GM18909 (cell line): ENCODE results near the gene ATAD3A.
"Not testable (repeated sequence)": the region's sequence is repeated elsewhere in the genome, so short reads cannot be mapped to it uniquely, and the experiment has no call there.

Experiments
- ATAC-seq: cut with Tn5 transposase; IDR thresholded peaks from one replicate; pipeline ENCODE4 v1.9.1; 2021; ENCODE audit warnings: mild to moderate bottlenecking; ENCODE audit not compliant: unreplicated experiment, poor library complexity

Gene ATAD3A

DNA sequence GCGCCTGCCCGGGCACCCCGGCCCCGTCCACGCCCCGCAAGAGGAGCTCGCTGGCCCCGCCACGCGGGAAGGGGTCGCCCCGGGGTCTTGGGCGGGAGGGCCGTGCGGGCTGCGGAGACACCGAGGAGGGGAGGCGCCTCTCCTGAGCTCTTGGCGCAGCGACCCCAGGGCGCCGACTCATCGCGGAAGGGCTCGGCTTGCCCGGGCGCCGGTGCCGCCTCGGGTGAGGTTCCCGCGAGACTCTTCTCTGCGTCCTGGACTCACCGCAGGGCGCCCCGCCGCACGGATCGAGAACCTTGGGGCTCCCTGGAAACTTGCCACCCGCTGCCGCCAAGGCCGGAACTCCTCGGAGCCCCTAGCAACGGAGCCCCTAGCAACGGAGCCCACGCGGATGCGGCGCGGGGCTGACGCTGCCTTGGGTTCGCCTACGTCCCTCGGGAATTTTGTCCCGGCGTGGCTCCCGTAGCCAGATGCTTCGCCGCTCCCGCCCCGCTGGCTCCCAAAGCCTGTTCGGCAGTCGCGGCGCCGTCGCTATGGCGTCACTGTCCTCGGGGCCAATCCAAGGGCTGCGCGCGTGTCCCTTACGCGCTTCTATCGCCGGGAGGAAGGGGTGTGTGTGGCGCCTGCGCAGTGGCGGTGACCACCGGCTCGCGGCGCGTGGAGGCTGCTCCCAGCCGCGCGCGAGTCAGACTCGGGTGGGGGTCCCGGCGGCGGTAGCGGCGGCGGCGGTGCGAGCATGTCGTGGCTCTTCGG, at the start of gene ATAD3A:
Gene ATAD3A, plus strand, starts transcription at position 630 of the 753 bp plus-strand sequence. Its CDS starts 107 bp downstream, at position 737.
- peak; percentile 82 for ATAC-seq

GRCh38 chr1:1462318-1462966, 49.5 kb upstream of the ATAD3A start:
- no peak for ATAC-seq

GRCh38 chr1:1463312-1463711, 48.6 kb upstream of the ATAD3A start:
- no peak for ATAC-seq

GRCh38 chr1:1468196-1468985, 43.6 kb upstream of the ATAD3A start:
- ATAC-seq: not testable (repeated sequence)

DNA sequence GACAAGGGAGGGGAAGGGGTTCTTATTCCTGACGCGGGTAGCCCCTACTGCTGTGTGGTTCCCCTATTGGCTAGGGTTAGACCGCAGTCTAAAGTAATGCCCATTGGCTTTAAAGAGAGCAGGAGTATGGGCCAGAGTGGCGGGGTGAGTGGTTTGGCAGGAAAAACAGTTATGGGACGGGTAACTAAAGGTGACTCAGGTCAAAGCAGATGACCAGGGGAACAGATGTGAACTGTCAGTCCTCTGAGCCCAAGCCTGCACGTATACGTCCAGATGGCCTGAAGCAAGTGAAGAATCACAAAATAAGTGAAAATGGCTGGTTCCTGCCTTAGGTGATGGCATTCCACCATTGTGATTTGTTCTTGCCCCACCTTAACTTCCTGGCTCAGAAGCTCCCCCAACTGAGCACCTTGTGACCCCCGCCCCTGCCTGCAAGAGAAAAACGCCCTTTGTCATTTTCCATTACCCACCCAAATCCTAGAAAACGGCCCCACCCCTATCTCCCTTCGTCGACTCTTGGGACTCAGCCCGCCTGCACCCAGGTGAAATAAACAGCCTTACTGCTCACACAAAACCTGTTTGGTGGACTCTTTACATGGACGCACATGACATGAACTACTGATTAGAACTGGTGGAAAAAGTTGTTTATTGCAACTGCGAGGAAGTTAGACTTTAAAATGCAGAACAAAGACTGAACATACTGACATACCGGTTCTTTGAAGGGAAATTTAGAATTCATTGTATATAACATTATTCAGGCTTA, 41.2 kb upstream of the ATAD3A start:
- ATAC-seq: no peak

DNA sequence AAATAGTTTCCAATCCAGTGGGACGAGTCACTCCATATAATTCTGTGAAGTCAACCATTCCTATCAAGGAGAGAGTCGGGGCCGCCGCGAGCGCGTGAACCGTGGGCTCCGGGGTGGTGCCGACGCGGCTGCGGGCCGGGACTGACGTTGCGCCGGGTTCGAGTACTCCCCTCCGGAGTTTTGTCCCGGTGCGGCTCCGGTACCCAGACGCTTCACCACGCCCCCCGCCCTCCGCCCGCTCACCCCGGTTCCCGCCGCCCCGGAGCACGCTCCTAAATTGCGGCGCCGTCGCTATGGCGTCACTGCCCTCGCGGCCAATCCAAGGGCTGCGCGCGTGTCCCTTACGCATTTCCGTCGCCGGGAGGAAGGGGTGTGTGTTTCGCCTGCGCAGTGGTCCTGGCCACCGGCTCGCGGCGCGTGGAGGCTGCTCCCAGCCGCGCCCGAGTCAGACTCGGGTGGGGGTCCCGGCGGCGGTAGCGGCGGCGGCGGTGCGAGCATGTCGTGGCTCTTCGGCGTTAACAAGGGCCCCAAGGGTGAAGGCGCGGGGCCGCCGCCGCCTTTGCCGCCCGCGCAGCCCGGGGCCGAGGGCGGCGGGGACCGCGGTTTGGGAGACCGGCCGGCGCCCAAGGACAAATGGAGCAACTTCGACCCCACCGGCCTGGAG, 40.4 kb upstream of the ATAD3A start, which contains the start of gene ATAD3B:
Gene ATAD3B, plus strand, starts transcription at position 377 of the 664 bp plus-strand sequence. Its CDS starts 120 bp downstream, at position 497.
- peak; percentile 85 for ATAC-seq

- ATAC-seq: peak; percentile 20
Observed at GRCh38 chr1:1472053-1472876, 39.7 kb upstream of the ATAD3A start.

GRCh38 chr1:1476011-1476410, 36.0 kb upstream of the ATAD3A start:
- not testable (repeated sequence) for ATAC-seq

DNA sequence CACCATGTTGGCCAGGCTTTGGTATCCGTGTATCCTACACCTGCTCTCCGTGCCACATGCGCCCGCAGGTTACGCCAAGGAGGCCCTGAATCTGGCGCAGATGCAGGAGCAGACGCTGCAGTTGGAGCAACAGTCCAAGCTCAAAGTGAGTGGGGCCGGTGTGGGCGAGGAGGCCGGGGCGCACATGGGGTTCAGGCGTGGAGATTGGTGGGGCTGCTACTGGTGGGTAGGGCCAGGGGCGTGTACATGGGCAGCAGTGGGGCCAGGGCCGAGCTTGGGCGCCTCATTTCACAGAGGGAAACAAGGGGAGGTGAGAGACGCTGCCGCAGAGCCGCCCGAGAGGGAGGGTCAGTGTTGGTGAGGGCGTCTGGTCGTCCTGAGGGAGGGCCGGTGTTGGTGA, 34.8 kb upstream of the ATAD3A start:
- ATAC-seq: no peak

DNA sequence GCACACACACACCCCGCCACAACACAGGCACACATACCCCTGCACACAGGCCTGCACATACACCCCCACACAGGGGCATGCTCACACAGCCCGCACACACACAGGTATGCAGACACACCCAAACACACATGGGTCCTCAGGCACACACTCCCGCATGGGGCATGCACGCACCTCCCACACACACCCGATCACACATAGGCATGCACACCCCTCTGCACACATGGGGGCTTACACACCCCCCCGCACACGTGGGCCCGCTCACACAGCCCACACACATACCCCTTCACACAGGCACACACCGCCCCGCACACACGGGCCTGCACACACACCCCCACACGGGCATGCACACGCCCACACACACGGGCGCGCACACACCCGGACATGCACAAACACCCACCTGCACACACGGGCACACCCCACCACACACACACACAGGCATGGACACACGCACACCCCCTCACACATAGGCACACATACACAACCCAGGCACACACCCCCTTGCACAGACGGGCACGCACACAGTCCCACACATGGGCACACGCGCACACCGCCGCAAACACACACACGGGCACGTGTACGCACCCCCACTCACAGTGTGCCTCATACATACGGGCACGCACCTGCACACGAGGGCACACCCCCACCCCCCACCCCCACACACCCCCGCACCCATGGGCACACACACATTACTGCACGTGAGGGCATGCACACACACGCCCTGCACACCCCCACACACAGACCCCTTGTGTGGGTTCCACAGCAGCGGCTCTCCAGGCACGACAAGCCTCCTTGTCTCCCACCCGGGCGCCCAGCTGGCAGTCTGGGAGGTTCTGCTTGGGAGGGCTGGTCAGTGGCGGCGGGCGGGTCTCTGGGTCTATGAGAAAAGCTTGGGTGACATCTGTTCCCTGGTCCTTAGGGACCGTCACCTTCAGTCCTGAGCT, 32.1 kb upstream of the ATAD3A start:
- ATAC-seq: no peak

GRCh38 chr1:1480488-1480867, 31.5 kb upstream of the ATAD3A start:
- not testable (repeated sequence) for ATAC-seq

DNA sequence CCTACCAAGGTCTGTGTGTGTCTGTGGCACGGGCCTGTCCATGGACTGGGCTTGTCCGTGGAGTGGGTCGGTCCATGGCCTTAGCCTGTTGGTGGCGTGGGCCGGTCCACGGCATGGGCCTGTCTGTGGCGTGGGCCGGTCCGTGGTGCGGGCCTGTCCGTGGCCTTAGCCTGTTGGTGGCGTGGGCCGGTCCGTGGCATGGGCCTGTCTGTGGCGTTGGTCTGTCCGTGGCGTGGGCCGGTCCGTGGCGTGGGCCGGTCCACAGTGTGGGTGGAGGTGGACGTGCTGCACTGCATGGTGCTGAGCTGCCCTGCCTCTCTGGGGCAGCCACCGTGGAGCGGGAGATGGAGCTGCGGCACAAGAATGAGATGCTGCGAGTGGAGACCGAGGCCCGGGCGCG, 30.2 kb upstream of the ATAD3A start:
- not testable (repeated sequence) for ATAC-seq

DNA sequence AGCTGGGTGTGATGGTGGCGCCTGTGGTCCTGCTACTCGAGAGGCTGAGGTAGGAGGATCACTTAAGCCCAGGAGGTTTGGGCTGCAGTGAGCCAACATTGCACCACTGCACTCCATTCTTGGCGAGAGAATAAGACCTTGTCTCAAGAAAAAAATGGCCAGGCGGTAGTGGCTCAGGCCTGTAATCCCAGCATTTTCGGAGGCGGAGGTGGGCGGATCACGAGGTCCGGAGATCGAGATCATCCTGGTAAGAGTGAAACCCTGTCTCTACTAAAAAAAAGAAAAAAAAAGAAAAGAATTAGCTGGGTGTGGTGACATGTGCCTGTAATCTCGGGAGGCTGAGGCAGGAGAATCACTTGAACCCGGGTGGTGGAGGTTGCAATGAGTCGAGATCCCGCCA, 29.1 kb upstream of the ATAD3A start:
- no peak for ATAC-seq

- no peak for ATAC-seq
Observed at GRCh38 chr1:1483714-1484113, 28.2 kb upstream of the ATAD3A start.

- ATAC-seq: not testable (repeated sequence)
Observed at GRCh38 chr1:1484976-1485750, 26.8 kb upstream of the ATAD3A start.

DNA sequence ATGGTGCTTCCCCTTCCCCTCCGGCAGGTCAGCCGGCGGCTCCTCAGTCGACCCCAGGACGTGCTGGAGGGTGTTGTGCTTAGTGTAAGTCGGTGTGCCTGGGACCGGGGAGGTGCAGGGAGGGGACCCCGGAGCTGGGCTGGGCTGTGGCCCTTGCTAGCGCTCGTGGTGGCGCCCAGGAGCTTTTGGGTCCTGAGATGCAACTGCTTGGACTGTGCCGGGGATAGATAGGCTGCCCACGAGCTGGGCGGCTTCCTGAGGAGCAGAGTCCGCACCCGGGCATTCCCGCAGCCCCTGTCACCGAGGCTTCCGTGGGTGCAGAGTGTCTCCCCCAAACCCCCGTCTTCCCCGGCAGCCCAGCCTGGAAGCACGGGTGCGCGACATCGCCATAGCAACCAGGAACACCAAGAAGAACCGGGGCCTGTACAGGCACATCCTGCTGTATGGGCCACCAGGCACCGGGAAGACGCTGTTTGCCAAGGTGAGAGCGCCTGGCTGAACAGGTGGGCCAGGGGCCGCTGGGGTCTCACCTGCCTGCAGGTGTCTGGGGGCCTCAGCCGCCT, 26.1 kb upstream of the ATAD3A start:
- not testable (repeated sequence) for ATAC-seq

DNA sequence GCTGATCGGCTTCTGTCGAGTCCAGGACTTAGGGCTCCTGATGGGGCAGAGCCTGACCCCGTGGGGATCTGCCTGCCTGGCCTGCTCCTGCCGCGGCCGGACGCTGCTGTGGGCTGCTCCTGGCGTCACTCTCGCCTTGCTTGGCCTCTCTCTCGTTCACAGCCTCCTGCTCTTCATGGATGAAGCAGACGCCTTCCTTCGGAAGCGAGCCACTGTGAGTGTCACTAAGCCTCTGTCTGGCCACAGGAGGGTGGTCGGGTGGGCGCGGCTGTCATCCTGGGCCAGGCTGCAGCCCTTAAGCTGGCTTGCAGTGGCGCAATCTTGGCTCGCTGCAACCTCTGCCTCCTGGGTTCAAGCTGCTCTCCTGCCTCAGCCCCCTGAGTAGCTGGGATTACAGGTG, 24.3 kb upstream of the ATAD3A start:
- no peak for ATAC-seq
